Ureter (tissue), 1 donor: ENCODE measurements around the gene TEAD1. TPM values are rescaled to one million over a fixed set of nuclear protein-coding genes. Genes with fewer than 3 reads are reported as not detected.

ENCODE experiments used
- DNase-seq: peaks from one replicate; pipeline ENCODE4 v3.0.0-alpha.2; 2020; ENCODE audit warnings: low spot score
- total RNA-seq: library from RNA; stranded (reverse); gene quantifications from one replicate; pipeline ENCODE4 v1.2.4, GENCODE V29; 2023
- donor health status: DM: yes; HTN: yes; CAD: no.

Gene TEAD1
- total RNA-seq, 1 donor from 2014 or later, result 117 TPM

GRCh38 chr11:12832480-12833224 is 158.4 kb downstream of the TEAD1 start:
- DNase-seq, result no peak

DNA sequence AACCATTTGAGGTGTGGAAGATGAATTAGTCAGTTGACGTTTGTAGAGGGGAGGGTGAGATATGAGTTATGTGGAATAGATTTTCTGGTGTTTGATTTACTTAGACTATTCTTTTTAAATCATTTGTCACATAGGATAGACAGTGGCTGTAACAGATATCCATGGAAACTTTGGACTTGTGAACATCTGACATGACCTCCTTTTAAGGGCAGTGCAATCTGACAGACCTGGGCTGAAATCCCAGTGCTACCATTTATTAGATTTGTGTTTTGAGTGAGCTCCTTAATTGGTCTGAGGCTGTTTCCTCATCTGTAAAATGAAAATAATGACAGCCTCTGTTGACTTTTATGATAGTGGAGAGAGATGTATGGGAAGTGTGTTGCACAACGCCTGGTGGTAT is 159.9 kb downstream of the TEAD1 start:
- DNase-seq, result no peak

DNA sequence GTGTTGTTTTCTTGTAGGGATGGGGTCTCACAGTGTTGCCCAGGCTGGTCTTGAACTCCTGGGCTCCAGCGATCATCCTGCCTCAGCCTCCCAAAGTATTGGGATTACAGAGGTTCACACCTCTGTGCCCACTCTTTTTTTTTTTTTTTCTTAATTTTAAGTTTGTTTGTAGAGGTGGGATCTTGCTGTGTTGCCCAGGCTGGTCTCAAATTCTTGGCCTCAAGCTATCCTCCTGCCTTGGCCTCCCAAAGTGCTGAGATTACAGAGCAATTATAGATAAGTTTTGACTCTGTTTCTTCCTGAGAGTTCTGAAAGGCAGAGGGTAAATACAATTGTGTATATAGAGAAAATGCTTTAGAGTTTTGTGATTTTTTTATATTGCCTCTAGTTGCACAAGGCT is 160.4 kb downstream of the TEAD1 start:
- DNase-seq, result no peak

DNA sequence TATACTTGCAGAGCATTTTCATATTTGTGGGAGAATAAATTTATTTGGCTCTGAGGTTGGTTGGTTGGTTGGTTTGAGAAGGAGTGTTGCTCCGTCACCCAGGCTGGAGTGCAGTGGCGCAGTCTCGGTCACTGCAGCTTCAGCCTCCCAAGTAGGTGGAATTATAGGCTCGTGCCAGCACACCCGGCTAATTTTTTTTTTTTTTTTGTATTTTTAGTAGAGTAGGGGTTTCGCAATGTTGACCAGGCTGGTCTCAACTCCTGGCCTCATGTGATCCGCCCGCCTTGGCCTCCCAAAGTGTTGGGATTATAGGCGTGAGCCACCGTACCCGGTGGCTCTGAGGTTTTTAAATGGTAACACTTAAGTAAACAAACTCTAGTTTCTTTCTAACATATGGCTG is 161.1 kb downstream of the TEAD1 start:
- DNase-seq, result no peak

GRCh38 chr11:12838463-12839123 is 164.4 kb downstream of the TEAD1 start:
- DNase-seq, result no peak

GRCh38 chr11:12840871-12841660 is 166.8 kb downstream of the TEAD1 start:
- no peak for DNase-seq

- DNase-seq, result no peak
Measured at GRCh38 chr11:12841946-12842630, 167.9 kb downstream of the TEAD1 start.

- DNase-seq, result no peak
Measured at GRCh38 chr11:12842933-12843636, 168.9 kb downstream of the TEAD1 start.

GRCh38 chr11:12845163-12845562 is 170.9 kb downstream of the TEAD1 start:
- no peak for DNase-seq

DNA sequence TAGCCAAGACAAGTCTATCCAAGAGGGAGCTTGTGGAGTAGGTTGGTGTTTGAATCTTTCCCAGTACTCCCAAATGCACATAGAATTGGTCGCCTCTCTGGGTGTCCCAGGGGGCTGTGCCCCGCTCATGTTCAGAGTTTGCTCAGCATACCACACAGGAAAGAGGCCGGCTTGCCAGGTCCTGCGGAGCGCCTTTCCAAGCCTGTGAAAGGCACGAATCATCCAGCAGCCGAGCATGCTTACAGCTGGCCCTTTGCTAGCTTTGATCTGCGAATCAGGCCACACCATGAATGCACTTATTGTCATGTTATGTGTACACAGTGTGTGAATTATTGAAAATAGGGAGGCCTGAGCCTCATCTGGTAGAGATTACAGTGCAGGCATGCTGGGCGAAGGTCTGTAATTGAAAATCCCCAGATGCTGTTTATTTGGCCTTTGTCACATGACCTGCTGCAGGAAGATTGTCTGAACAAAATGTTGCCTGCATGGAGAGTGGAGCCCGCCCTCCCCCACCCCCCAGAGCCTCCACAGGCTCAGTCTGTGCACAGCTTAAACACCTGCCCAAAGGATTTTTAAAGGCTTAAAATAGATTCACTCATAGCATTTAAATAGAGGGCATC is 171.6 kb downstream of the TEAD1 start:
- DNase-seq, result no peak

DNA sequence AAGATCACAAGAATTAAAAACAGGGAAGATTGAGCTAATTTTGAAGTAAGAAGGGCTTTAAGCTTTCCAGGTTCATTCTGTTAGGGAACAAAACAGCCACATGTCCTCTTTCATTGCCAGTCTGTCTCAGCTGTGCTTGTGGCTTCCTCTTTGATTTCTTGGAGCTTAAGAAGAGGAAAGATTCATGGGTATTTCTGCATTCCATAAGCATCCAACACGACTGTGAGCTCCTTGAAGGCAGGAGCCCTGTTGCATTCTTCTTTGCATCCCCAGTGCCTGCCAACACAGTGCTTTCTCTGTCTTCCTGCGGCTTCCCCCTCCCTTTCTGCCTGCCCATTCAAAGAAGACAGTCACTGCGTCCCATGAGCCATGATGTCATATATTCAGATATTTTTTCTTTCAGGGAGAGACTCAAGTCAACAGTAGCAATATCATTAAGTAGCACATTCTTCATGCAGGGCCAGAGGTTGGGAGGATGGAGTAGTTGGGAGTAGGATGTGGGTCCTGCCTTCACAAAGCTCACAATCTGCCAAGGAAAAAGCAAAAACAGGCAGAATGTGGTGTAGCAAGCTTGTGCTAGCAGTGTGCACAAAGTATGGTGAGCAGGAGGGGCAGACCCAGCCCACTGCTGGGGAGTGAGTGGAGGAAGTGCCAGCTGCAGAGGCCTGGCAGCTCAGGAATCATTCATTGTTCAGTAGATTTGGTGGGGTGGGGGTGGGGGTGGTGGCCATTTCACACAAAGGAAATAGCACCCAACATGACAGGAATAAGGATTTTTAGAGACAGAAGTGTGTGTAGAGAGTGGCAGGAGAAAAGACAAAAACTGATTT is 172.8 kb downstream of the TEAD1 start:
- DNase-seq, result no peak

GRCh38 chr11:12848413-12848812 is 174.2 kb downstream of the TEAD1 start:
- DNase-seq, result no peak

- DNase-seq, result no peak
Measured at GRCh38 chr11:12853325-12853651, 179.1 kb downstream of the TEAD1 start.

- no peak for DNase-seq
Measured at GRCh38 chr11:12853652-12854296, 179.6 kb downstream of the TEAD1 start.

DNA sequence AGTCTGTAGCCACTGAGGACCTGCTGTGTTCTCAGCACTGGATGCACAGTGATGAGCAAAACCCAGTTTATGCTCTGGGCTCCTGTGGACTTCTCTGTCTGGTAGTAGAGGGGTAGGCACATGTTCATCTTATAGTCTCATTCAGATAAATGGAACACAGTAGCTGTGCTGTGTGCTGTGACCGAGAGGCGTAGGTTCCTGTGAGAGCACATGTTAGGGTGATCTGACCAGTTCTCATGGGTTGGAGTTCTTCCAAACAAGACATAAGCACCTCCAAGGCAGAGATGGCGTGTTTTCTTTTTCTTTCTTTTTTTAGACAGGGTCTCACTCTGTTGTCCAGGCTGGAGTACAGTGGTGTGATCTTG is 180.1 kb downstream of the TEAD1 start:
- DNase-seq, result no peak

GRCh38 chr11:12854829-12855228 is 180.6 kb downstream of the TEAD1 start:
- DNase-seq, result no peak

DNA sequence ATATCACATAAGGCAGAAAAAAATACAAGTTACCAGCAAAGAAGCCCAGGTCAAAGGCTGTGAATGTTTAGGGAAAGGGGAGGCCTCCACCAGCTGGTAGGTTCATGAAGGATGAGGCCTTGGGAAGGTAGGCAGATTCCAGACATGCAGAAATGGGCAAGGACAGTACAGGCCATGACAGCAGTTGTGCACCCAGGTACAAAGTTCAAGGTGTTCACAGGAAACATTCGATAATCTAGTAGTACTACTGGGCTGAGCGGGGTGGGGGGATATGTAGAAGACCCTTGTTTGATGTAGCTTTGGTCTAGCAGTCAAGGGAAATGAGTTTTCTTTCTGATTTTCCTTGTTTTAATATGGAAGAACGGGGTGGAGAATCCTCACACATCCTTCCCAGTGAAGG is 182.1 kb downstream of the TEAD1 start:
- DNase-seq, result no peak

DNA sequence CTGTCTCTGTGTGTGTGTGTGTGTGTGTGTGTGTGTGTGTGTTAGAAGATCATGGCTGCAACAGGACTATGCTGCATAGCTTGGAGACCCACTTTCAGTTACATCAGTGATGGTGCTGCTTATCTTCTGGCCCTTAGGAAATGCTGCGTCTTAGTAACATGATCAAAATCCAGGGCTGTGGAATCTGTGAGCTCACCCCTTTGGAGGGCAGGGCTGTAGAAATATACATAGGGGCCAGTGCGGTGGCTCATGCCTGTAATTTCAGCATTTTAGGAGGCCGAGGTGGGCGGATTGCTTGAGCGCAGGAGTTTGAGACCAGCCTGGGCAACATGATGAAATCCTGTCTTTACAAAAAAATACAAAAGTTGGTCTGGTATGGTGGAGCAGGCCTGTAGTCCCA is 183.4 kb downstream of the TEAD1 start:
- DNase-seq, result no peak

DNA sequence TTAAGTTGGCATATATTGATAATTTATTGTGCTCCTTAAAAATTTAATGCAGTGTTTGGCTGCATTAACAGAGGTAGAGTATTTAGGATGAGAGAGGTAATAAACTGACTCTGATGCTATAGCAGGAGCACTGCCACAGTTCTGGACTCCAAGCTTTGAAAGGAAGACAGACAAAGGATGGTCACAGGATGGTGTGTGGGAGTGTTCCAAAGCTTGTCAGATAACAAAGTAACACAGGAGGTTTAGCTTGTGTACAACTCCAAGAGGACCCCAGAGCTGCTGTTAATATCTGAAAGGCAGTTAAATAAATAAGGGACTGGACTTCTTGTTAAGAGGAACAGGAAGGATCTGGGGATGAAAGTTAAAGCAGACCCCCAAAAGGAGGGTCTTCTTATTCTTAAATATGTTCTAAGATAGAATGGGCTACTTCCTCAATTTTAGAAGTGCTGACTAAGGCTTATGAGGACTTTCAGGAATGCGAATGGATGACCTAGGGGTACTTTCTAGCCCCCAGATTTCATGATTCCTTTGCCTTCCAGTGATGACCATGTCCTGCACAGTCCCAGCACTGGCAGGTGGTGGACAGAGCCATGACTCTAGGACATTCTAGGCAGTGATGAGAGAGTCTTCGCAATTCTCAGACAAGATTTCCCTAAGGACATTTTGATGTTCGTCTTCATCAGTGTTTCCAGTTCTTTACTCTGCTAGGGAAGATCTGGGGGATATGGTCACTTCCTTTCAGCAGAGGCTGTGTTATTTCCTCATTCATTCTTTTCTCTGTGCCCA is 185.8 kb downstream of the TEAD1 start:
- no peak for DNase-seq
